Osteoblast (primary cell): ENCODE data around the gene PCDH12. TPM values are rescaled to one million over a fixed set of nuclear protein-coding genes. Genes with fewer than 3 reads are reported as not detected.
"Not testable (repeated sequence)": the region's sequence is repeated elsewhere in the genome, so short reads cannot be mapped to it uniquely, and the experiment has no call there.

ENCODE experiments used
- DNase-seq: peaks from one replicate; pipeline ENCODE4 v3.0.0; 2011; ENCODE audit warnings: low spot score, mixed read lengths; ENCODE audit not compliant: insufficient read length; ENCODE audit errors: missing footprints
- H2AFZ ChIP-seq: 2 replicates; pipeline ENCODE4 v1.6.0; 2011; ENCODE audit warnings: mild to moderate bottlenecking, low read length
- H3K27ac ChIP-seq: 2 replicates; pipeline ENCODE4 v1.5.1; 2011; ENCODE audit warnings: mild to moderate bottlenecking, low read depth, low read length, moderate library complexity
- H3K27me3 ChIP-seq: 2 replicates; pipeline ENCODE4 v1.6.0; 2012; ENCODE audit warnings: mild to moderate bottlenecking, control low read depth, inconsistent platforms, low read length, moderate library complexity; ENCODE audit not compliant: insufficient read depth
- H3K36me3 ChIP-seq: 2 replicates; pipeline ENCODE4 v1.5.1; 2011; ENCODE audit warnings: mild to moderate bottlenecking, low read length, control low read depth, moderate library complexity; ENCODE audit not compliant: insufficient read depth
- H3K4me1 ChIP-seq: 2 replicates; pipeline ENCODE4 v1.5.1; 2011; ENCODE audit warnings: mild to moderate bottlenecking, low read length, control low read depth, moderate library complexity; ENCODE audit not compliant: insufficient read depth
- H3K4me2 ChIP-seq: 2 replicates; pipeline ENCODE4 v1.6.0; 2011; ENCODE audit warnings: mild to moderate bottlenecking, low read length; ENCODE audit not compliant: insufficient read depth
- H3K4me3 ChIP-seq: fragments of 200-600 bp; sonication (generic); 3 replicates; pipeline ENCODE4 v1.5.1; 2012; ENCODE audit warnings: mild to moderate bottlenecking, low read length, inconsistent platforms; ENCODE audit not compliant: insufficient read depth
- H3K79me2 ChIP-seq: 2 replicates; pipeline ENCODE4 v1.6.0; 2012; ENCODE audit warnings: mild to moderate bottlenecking, low read length, control low read depth, inconsistent platforms; ENCODE audit not compliant: insufficient read depth
- H3K9me3 ChIP-seq: 2 replicates; pipeline ENCODE4 v1.5.1; 2011; ENCODE audit warnings: low read depth, low read length, control low read depth
- H4K20me1 ChIP-seq: 2 replicates; pipeline ENCODE4 v1.6.0; 2012; ENCODE audit warnings: mild to moderate bottlenecking, low read length, control low read depth; ENCODE audit not compliant: insufficient read depth
- total RNA-seq: library from RNA; depleted of rRNA; stranded (reverse); fragments of >200 nt; gene quantifications from 2 replicates; pipeline ENCODE4 v1.2.3, GENCODE V29; 2012
- TF ChIP-seq, protein P1 (sequence below): IDR thresholded peaks from 2 replicates; pipeline ENCODE4 v1.5.1; 2011; ENCODE audit warnings: mild to moderate bottlenecking, low read depth, low read length, moderate library complexity; ENCODE audit errors: extremely low read depth

PCDH12 gene
- total RNA-seq, 1 donor, result not detected

DNA sequence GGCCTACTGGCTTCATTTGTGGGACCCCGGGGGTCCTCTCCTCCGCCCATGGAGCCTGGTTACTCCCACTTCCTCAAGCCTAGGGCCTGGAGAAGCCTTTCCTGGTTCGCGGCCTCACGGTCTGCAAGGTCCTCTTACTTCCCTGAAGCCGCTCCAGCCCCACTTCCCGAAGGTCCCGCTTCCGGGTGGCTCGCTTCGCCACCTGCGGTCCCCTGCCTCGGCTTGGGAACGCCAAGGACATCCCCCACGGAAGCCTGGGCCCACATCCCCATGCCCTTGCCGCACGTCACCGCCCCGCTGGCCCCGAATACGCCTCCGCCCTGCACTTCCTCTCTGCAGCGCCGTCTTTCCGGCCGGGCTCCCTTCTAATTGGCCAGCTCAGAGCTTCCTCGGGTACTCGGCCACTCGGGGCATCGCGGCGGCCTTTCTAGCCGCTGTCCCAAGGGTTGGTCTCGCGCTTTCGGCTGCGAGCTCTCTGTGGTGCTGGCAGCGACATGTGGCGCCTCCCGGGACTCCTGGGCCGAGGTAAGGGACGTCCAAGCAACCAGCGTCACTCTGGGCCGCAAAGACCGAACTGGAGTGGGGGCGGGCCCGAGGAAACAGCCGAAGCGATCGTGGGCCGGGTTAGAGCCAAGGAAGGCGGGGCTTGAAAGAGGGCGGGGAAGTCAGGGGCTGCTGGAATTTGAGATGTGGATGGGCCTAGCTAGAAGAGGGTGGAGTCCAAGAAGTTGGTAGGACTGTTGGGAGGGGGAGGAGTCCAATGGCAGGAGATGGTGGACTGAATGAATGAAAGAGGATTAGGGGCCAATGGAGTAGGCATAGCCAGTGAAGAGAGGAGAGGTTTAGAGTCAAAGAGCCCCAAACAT lies 34.3 kb downstream of the PCDH12 start, which contains the start of gene DELE1:
TSS of gene DELE1 (plus strand) at position 424 of the 866 bp plus-strand sequence. CDS start at position 495, 71 bp downstream.
- H3K27ac ChIP-seq, result peak within 1 kb of the TSS; percentile 94
- TF ChIP-seq, protein P1, sequence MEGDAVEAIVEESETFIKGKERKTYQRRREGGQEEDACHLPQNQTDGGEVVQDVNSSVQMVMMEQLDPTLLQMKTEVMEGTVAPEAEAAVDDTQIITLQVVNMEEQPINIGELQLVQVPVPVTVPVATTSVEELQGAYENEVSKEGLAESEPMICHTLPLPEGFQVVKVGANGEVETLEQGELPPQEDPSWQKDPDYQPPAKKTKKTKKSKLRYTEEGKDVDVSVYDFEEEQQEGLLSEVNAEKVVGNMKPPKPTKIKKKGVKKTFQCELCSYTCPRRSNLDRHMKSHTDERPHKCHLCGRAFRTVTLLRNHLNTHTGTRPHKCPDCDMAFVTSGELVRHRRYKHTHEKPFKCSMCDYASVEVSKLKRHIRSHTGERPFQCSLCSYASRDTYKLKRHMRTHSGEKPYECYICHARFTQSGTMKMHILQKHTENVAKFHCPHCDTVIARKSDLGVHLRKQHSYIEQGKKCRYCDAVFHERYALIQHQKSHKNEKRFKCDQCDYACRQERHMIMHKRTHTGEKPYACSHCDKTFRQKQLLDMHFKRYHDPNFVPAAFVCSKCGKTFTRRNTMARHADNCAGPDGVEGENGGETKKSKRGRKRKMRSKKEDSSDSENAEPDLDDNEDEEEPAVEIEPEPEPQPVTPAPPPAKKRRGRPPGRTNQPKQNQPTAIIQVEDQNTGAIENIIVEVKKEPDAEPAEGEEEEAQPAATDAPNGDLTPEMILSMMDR, result no peak
- peak within 1 kb of the TSS; percentile 90 for H3K4me3 ChIP-seq
- DNase-seq, result peak; percentile 98
- peak within 1 kb of the TSS; percentile 99 for H3K4me2 ChIP-seq
- H3K79me2 ChIP-seq, result peaks cover 21% of the 10 kb centered on the region
- peaks cover 10% of the 10 kb centered on the region for H4K20me1 ChIP-seq
- H3K27me3 ChIP-seq, result no peaks in the 10 kb centered on the region
- peaks cover 33% of the 10 kb centered on the region for H3K36me3 ChIP-seq
- H2AFZ ChIP-seq, result peak within 1 kb of the TSS; percentile 92
- no peaks in the 10 kb centered on the region for H3K9me3 ChIP-seq
- H3K4me1 ChIP-seq, result peaks cover 14% of the 10 kb centered on the region

DNA sequence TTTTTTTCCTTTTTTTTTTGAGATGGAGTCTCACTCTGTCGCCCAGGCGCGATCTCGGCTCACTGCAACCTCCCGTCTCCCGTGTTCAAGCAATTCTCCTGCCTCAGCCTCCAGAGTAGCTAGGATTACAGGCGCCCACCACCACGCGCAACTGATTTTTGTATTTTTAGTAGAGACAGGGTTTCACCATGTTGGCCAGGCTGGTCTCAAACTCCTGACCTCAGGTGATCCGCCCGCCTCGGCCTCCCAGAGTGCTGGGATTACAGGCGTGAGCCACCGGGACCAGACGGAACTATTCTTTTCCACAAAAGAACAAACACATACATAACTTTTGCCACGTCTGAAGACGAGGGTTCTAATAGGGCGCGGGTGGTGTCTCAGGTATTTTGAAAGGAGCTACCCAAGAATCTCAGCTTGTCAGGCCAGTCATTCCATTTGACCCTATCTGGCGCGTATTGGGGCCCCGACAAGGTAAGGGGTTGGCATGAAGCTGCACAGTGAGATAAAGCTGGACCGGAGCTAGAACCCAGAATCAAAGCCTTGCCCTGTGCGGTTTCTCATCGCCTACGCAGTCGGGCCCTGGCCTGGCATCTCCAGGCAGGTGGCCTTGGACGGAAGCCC lies 35.1 kb downstream of the PCDH12 start:
- H3K36me3 ChIP-seq, result peaks cover 25% of the 10 kb centered on the region
- DNase-seq, H3K9me3 ChIP-seq, H3K27me3 ChIP-seq: not testable (repeated sequence)
- H3K4me1 ChIP-seq, result peaks cover 14% of the 10 kb centered on the region
- H3K79me2 ChIP-seq, result peaks cover 21% of the 10 kb centered on the region
- peak overlapping the region; percentile 94 for H3K27ac ChIP-seq
- H3K4me3 ChIP-seq, result peak overlapping the region; percentile 90
- peaks cover 10% of the 10 kb centered on the region for H4K20me1 ChIP-seq
- H3K4me2 ChIP-seq, result peak overlapping the region; percentile 99
- peak overlapping the region; percentile 92 for H2AFZ ChIP-seq

DNA sequence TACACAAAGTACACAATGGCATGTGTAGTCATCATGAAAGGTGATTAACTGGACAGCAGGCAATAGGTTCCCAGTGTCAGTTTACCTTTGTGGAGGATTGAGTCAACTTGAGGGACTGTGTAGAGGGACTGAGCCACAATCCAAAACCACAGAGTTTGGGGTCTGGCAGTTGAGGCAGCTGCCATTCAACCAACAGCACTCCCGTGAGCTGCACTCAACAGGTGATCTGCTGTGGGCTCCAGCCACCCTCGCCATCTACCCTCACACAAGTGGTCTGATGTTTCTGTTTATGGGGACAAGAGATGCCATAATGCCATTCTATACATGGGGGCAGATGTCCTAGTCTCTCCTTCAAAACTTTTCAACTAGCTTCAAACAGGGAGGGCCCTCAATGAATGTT lies 37.2 kb downstream of the PCDH12 start:
- Histone ChIP-seq H4K20me1 (peaks cover 10% of the 10 kb centered on the region), H3K36me3 (peaks cover 4% of the 10 kb centered on the region), H3K79me2 (peaks cover 14% of the 10 kb centered on the region), H3K4me2 (no peak overlapping the region), H3K27me3 (peaks cover 15% of the 10 kb centered on the region), H3K4me3 (no peak overlapping the region), H2AFZ (no peak overlapping the region), H3K9me3 (no peaks in the 10 kb centered on the region), H3K27ac (no peak overlapping the region), H3K4me1 (peaks cover 14% of the 10 kb centered on the region)
- TF ChIP-seq, protein P1, result no peak
- DNase-seq, result no peak

DNA sequence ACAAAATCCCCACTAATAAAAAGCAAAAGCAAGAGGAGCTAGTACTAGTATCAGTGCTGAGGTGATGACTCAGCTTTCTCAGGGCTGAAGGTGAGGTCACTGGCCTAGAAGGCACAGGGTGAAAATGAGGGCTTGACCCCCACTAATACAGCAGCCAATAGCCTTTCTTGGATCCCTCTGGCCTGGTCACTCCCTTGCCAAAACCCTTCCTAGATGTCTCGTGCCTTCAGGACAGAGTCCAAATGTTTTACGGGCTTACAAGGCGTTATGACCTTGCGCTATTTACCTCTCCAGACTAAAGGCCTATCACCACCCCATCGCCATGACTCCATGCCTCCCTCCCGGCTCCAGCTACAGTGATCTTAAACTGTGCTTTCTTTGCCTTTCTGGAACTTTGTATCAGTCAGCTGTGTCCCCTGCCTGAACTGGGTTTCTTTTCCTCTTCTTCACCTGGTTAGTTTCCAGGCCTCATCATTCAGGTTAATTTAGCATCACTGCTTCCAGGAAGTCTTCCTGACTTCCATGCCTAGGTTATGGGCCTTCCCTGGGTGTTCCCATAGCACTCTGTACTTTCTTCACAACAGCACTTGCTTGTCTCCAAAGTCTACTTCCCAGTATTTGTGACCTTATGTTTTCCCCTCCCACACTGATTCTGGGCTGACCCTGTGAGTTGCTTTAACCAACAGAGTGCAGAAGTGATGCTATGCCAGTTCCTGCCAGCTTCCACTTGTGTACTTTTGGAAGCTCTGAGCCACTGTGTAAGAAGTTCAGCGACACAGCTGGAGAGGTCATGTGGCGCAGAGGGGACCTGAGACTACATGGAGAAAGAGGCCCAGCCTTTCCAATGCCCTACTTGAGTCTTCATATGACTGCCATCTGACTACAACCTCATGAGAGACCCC lies 38.5 kb downstream of the PCDH12 start:
- DNase-seq, result no peak

More for the DNA sequence above, 38.5 kb downstream of the PCDH12 start:
- Histone ChIP-seq H3K4me3 (no peak overlapping the region), H2AFZ (no peak overlapping the region), H3K27me3 (peaks cover 21% of the 10 kb centered on the region), H3K27ac (no peak overlapping the region), H3K4me2 (no peak overlapping the region), H3K4me1 (peaks cover 13% of the 10 kb centered on the region), H3K36me3 (no peaks in the 10 kb centered on the region), H3K79me2 (peaks cover 8% of the 10 kb centered on the region), H4K20me1 (peaks cover 4% of the 10 kb centered on the region), H3K9me3 (no peaks in the 10 kb centered on the region)
- TF ChIP-seq, protein P1, result no peak
